Measurements from ENCODE around the gene RFX1.
"Not testable (repeated sequence)": the region's sequence is repeated elsewhere in the genome, so short reads cannot be mapped to it uniquely, and the experiment has no call there.

Gene RFX1

GRCh38 chr19:13978351-13979243 is 27.5 kb downstream of the RFX1 start:
- DNase-seq = peak; percentile 88

GRCh38 chr19:13977803-13978202 is 28.3 kb downstream of the RFX1 start:
- no peak for DNase-seq

DNA sequence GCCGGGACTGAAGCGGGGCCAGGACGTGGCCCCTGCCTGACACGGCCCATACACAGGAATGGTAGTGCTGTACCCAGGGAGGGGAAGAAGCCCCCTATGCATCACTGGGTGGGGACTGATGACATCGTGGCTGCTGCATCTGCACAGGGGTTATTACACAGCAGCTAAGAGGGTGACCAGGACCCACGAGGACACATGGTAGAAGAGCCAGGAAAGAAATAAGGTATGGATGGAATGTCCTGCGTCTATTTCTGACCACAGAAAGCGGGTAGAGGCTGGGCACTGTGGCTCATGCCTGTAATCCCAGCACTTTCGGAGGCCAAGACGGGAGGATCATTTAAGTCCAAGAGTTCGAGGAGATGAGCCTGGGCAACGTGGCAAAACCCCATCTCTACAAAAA is 29.7 kb downstream of the RFX1 start:
- DNase-seq = no peak

DNA sequence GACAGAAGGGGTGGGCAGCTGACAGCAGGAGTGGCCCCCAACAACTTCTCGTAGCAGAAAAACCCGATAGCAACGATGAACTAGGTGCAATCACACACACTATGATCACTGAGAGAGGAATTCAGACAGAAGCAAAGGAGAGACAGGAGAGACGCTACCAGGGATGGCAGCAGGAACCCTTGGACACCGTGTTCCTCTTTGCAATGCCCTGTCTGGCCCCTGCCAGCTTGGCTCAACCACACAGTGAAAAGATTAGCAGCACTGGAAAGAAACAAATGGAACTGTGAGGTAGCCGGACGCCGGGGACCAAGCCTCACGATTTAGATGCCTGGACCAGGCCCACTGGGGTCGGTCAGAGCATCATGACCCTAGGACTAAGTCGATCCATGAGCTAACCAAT is 30.2 kb downstream of the RFX1 start:
- DNase-seq = no peak

DNA sequence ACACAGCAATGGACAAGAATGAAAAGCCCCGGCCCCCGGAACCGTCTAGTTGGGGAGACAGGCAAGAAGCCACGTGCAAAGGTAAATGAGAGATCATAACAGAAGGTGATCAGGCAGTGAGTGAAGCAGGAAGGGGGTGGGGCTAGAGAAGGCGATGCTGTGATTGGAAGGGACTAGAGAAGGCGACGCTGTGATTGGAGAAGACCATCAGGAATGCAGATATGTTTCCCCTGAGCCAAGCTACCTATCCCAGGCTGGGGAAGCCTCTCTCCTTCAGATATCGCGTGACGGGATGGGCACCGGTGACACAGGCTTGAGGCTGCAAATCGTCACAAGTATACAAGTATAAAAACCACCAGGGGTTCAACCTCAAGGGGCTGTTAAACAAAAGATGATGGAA is 32.0 kb downstream of the RFX1 start:
- no peak for DNase-seq

- not testable (repeated sequence) for DNase-seq
These were observed 32.6 kb downstream of the RFX1 start for GRCh38 chr19:13973479-13973878.

DNA sequence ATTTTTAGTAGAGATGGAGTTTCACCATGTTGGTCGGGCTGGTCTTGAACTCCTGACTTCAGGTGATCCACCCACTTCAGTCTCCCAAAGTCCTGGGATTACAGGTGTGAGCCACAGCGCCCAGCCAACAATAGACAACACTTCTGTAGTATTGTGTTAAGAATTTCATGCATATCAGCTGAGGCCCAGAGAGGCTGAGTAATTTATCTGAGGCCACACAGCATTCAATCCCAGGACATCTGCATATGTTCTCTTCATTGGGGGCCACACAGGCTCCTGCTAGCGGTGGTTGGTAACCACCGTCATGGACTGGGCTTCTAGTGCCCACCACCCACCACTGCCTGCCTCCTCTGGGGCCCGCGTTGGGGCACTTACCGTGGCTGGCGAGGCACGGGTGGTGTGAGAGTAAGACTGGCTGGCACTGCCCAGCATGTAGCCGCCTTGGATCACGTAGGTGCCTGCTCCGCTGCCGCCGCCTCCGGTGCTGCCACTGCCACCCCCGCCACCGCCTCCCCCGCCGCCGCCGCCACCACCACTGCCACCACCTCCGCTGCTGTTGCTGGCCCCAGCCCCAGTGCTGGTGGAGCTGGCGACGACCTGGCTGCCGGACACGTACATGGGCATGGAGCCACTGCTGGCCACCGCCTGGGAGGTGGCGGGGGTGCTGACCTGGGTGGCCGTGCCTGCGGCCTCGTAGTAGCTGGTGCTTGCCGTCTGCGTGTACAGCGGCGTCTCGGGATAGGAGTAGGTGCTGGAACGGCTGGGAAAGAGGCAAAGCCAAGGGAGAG is 33.6 kb downstream of the RFX1 start:
- no peak for DNase-seq

DNA sequence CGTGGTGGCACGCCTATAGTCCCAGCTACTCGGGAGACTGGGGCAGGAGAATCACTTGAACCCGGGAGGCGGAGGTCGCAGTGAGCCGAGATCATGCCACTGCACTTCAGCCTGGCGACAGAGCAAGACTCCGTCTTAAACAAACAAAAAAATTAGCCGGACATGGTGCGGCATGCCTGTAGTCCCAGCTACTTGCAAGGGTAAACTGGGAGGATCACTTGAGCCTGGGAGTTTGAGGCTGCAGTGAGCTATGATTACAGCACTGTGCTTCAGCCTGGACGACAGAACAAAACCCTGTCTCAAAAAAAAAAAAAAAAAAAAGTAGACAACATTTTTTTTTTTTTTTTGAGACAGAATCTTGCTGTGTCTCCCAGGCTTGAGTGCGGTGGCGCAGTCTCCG is 34.3 kb downstream of the RFX1 start:
- DNase-seq = not testable (repeated sequence)

DNA sequence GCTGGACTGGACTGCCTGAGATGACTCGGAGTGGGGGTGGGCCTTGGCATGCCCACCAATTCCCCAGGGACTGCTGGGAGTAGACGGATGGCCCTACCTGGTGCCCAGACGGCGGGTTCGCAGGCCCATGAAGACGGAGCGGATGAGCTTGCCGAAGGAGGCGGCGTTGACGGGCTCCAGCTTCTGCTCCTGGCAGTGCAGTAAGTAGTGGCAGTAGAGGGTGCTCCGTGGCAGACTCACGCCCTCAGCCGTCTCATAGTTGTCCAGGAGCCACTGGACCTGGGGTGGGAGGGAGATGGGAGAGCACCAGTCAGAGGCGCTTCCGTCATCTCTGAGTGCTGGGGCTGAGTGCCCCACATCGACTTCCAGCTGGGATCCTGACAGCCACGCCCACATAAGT is 36.2 kb downstream of the RFX1 start:
- no peak for DNase-seq

DNA sequence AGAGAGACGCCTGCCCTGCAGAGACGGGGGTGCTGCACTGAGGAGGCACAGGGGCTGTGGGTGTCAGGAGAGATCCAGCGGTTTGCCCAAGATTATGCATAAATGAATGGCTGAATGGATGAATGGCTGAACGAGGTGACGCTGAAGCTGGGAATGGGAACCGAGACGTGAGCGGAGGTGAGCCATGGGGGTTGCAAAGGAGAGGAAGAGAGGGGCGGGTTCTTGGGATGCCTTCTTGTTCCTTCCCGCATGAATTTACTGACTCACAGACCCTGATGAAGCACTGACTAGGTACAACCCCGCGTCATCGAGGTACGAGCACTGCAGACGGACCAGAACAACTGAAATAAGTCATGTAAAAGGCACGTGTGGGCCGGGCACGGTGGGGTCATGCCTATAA is 37.1 kb downstream of the RFX1 start:
- DNase-seq = no peak

DNA sequence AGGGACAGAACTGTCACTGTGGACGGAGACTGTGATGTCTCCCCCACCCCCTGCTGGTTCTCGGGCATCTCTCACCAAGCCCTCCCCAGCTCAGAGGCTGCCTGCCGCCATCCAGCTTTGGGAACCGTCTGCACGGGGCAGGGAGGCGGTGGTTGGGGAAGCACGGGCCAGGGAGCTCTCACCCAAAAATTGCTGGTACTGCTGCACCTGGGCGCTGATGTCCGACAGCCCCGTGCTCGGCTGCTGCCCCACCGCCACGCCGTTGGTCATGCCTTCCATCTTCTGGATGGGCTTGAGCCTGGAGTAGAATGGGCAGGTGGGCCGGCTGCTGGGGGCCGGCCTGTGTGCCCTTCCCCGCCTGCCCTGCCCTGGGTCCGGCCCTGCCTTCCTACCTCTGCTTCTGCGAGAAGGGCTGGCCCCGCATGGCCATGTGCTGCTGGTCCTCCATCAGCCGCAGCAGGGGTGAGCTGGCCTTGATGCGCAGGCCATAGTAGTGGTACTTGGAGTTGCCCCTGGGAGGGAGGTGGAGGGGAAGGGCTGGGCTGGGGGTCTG is 37.7 kb downstream of the RFX1 start:
- DNase-seq = no peak

GRCh38 chr19:13967206-13967605 is 38.9 kb downstream of the RFX1 start:
- not testable (repeated sequence) for DNase-seq

DNA sequence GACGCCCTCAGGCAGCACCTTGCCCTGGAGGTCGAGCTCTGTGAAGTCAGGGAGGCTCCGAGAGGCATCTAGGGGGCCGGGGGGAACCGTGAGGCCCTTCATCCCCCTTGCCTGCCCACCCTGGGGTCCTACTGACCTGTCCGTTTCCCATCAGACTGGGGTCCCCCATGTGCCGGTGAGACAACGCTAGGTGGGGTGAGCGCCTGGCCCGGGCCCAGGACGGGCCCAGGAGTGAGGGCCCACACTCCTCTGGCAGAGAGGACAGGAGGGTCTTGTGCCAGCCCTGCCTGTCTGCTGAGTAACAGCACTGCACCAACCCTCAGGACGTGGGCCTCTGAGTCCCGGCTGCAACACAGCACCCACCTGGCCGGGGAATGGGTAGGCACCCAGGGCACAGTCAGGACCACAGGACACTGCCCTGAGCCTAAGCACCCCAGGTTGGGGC is 39.4 kb downstream of the RFX1 start:
- DNase-seq = no peak

GRCh38 chr19:13965926-13966683 is 40.0 kb downstream of the RFX1 start:
- no peak for DNase-seq

GRCh38 chr19:13965377-13965896 is 40.7 kb downstream of the RFX1 start:
- no peak for DNase-seq

DNA sequence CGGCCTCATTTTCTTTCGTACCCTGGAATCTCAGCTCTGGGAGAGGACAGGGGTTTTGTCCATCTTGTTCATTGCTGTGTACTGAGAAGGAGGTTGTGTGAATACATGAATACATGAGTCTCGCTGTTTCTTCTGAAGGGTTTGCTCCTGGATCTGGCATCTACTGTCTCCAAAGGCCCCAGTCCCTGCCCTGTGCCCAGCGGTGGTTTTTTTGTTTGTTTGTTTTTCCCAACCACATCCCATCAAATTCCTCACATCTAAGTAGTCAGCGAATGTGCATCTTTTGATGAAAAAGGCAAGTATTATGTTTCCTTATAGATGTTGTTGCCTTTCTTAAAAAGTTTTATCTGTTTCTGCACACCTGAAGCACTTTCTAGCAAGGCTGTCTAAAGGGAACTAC is 41.3 kb downstream of the RFX1 start:
- no peak for DNase-seq

GRCh38 chr19:13963603-13964105 is 42.5 kb downstream of the RFX1 start:
- no peak for DNase-seq

GRCh38 chr19:13962699-13963602 is 43.2 kb downstream of the RFX1 start:
- no peak for DNase-seq

- no peak for DNase-seq
These were observed 44.1 kb downstream of the RFX1 start for GRCh38 chr19:13961826-13962698.

Data from GDM1 (cell line).